Left lung (tissue), 10 donors: ENCODE measurements around the gene NAPB. TPM values are rescaled to one million over a fixed set of nuclear protein-coding genes. Genes with fewer than 3 reads are reported as not detected.

Experiments used
- ATAC-seq: fragments of 200-7000 bp; cut with Tn5 transposase; one replicate; pipeline ENCODE4 v1.9.1; 2020; ENCODE audit warnings: moderate library complexity
- DNase-seq, 4 donors: peaks; one replicate each; pipeline ENCODE4 v3.0.0-alpha.2; 2013 to 2020
- H3K27ac ChIP-seq, 2 donors: fragments of 200-600 bp; sonication (generic) in 1 of 2; one replicate each; pipeline versions ENCODE4 v1.5.0 to v1.8.0; 2020 to 2021
- H3K27me3 ChIP-seq, 2 donors: fragments of 200-600 bp; sonication (generic) in 1 of 2; one replicate each; pipeline versions ENCODE4 v1.5.0 to v1.8.0; 2020 to 2021
- H3K36me3 ChIP-seq, 2 donors: fragments of 200-600 bp; sonication (generic) in 1 of 2; one replicate each; pipeline versions ENCODE4 v1.5.0 to v1.8.0; 2020 to 2021
- H3K4me1 ChIP-seq, 2 donors: fragments of 200-600 bp; one replicate each; pipeline ENCODE4 v1.8.0; 2021
- H3K4me3 ChIP-seq, 2 donors: fragments of 200-600 bp; sonication (generic) in 1 of 2; one replicate each; pipeline versions ENCODE4 v1.5.0 to v1.8.0; 2020 to 2021; ENCODE audit warnings: mild to moderate bottlenecking in 1 of 2
- H3K9me3 ChIP-seq, 2 donors: fragments of 200-600 bp; sonication (generic) in 1 of 2; one replicate each; pipeline versions ENCODE4 v1.5.0 to v1.8.0; 2020 to 2021
- CTCF ChIP-seq, 2 donors: fragments of 200-600 bp; sonication (generic) in 1 of 2; IDR thresholded peaks; one replicate each; pipeline versions ENCODE4 v1.5.0 to v1.8.0; 2021; ENCODE audit warnings: antibody characterized with exemption in 2 of 2
- intact Hi-C, 2 donors: fragments of 100-400 bp; cut with DNase I; formaldehyde crosslinking; loops; one replicate each; pipeline versions ENCODE4 v1.11.2 to v1.14.2; 2022
- polyA plus RNA-seq, 6 donors: library from polyadenylated mRNA; unstranded; fragments of 120-200 nt; gene quantifications; one replicate each; pipeline ENCODE4 v1.2.1, GENCODE V29; 2013; ENCODE audit not compliant: insufficient read length in 6 of 6
- total RNA-seq, 2 donors: library from RNA; stranded (reverse); fragmentation: NEBNext Ultra II Directional; extraction: Animal tissue kit (Norgen Biotek cat#: 25700); gene quantifications; one replicate each; pipeline ENCODE4 v1.2.1, GENCODE V29; 2021
- donor health status: DM: no; HTN: yes; CAD: no.
- donor health status: DM: no; HTN: no; CAD: no.

Gene NAPB
- total and polyA plus RNA-seq, 8 donors = 8.7 to 27.1 (median 23.1) TPM

GRCh38 chr20:23379772-23380171 is 41.5 kb downstream of the NAPB start:
- Histone ChIP-seq H3K9me3 (no peaks in the 10 kb centered on the region), H3K27me3 (no peaks in the 10 kb centered on the region), H3K36me3 (peaks cover 4 to 63% of the 10 kb centered on the region in 2 donors), H3K4me1 (no peaks in the 10 kb centered on the region), H3K27ac (peak overlapping the region in 1 of 2 donors; percentile 51), H3K4me3 (no peak overlapping the region)
- ATAC-seq = peak; percentile 62
- no peak for TF ChIP-seq CTCF (IDR thresholded peaks at IDR 0.05)
- no peak for DNase-seq
- intact Hi-C loops = no loop called here

GRCh38 chr20:23375827-23376226 is 45.5 kb downstream of the NAPB start:
- DNase-seq = no peak
- ATAC-seq = no peak
- intact Hi-C loops = no loop called here
- no peaks in the 10 kb centered on the region for H3K27me3 ChIP-seq
- H3K4me1 ChIP-seq = peaks cover 0 to 11% of the 10 kb centered on the region in 2 donors
- H3K9me3 ChIP-seq = no peaks in the 10 kb centered on the region
- TF ChIP-seq CTCF (IDR thresholded peaks at IDR 0.05) = no peak
- no peak overlapping the region for H3K27ac ChIP-seq
- H3K4me3 ChIP-seq = no peak overlapping the region
- H3K36me3 ChIP-seq = peaks cover 4 to 88% of the 10 kb centered on the region in 2 donors

- Histone ChIP-seq H3K9me3 (no peaks in the 10 kb centered on the region), H3K36me3 (peaks cover 4 to 88% of the 10 kb centered on the region in 2 donors), H3K27me3 (no peaks in the 10 kb centered on the region), H3K4me1 (peaks cover 0 to 12% of the 10 kb centered on the region in 2 donors), H3K27ac (no peak overlapping the region), H3K4me3 (no peak overlapping the region)
- no peak for ATAC-seq
- no peak for TF ChIP-seq CTCF (IDR thresholded peaks at IDR 0.05)
- no peak for DNase-seq
- intact Hi-C loops = no loop called here
These were observed 46.8 kb downstream of the NAPB start for GRCh38 chr20:23374441-23374840.

- intact Hi-C loops = no loop called here
These were observed 49.8 kb downstream of the NAPB start for GRCh38 chr20:23371496-23371895.

GRCh38 chr20:23370873-23371272 is 50.4 kb downstream of the NAPB start:
- peak overlapping the region in 1 of 2 donors; percentile 39 for H3K27ac ChIP-seq
- peaks cover under 1 to 74% of the 10 kb centered on the region in 2 donors for H3K36me3 ChIP-seq
- TF ChIP-seq CTCF (IDR thresholded peaks at IDR 0.05) = no peak
- ATAC-seq = no peak
- no peaks in the 10 kb centered on the region for H3K27me3 ChIP-seq
- H3K4me1 ChIP-seq = peaks cover 9 to 44% of the 10 kb centered on the region in 2 donors
- no peak for DNase-seq
- no peak overlapping the region for H3K4me3 ChIP-seq
- intact Hi-C loops = no loop called here
- no peaks in the 10 kb centered on the region for H3K9me3 ChIP-seq

More at GRCh38 chr20:23371496-23371895, 49.8 kb downstream of the NAPB start:
- Histone ChIP-seq H3K4me3 (no peak overlapping the region), H3K27me3 (no peaks in the 10 kb centered on the region), H3K4me1 (peaks cover 5 to 38% of the 10 kb centered on the region in 2 donors), H3K36me3 (peaks cover 4 to 79% of the 10 kb centered on the region in 2 donors), H3K27ac (peak overlapping the region in 1 of 2 donors; percentile 39), H3K9me3 (no peaks in the 10 kb centered on the region)
- ATAC-seq (no peak), DNase-seq (no peak)
- no peak for TF ChIP-seq CTCF (IDR thresholded peaks at IDR 0.05)
